ENCODE measurements around the gene SLC22A3.
"Not testable (repeated sequence)": the region's sequence is repeated elsewhere in the genome, so short reads cannot be mapped to it uniquely, and the experiment has no call there.

SLC22A3 gene, protein sequence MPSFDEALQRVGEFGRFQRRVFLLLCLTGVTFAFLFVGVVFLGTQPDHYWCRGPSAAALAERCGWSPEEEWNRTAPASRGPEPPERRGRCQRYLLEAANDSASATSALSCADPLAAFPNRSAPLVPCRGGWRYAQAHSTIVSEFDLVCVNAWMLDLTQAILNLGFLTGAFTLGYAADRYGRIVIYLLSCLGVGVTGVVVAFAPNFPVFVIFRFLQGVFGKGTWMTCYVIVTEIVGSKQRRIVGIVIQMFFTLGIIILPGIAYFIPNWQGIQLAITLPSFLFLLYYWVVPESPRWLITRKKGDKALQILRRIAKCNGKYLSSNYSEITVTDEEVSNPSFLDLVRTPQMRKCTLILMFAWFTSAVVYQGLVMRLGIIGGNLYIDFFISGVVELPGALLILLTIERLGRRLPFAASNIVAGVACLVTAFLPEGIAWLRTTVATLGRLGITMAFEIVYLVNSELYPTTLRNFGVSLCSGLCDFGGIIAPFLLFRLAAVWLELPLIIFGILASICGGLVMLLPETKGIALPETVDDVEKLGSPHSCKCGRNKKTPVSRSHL

DNA sequence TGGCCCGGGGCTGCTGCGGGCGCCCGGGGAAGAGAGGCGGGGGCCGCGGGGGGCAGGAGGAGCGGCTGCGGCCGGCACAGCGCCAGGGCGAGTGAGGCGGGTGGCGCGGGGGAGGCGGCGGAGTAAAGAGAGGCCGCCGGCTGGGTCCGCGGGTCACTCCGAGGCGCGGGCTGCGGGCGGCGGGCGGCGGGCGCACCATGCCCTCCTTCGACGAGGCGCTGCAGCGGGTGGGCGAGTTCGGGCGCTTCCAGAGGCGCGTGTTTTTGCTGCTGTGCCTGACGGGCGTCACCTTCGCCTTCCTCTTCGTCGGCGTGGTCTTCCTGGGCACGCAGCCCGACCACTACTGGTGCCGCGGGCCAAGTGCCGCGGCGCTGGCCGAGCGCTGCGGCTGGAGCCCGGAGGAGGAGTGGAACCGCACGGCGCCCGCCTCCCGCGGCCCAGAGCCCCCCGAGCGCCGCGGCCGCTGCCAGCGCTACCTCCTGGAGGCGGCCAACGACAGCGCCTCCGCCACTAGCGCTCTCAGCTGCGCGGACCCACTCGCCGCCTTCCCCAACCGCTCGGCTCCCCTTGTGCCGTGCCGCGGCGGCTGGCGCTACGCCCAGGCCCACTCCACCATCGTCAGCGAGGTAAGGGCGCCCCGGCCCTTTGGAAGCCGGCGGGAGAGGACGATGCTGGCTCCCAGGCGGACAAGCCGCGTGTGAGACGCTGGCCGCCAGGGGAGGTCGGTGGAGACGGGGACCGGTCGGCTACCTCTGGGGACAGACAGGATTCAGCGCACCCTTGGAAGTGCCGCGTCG lies at the start of gene SLC22A3:
TSS of gene SLC22A3 (plus strand) at position 156 of the 797 bp plus-strand sequence. CDS start at position 198, 42 bp downstream.
- H3K4me1 ChIP-seq: no peaks in the 10 kb centered on the region
- in situ Hi-C loops (cut with MboI; ENCODE audit: low sequenced_read_pairs): no loop called here
- no peak within 1 kb of the TSS for H3K4me3 ChIP-seq
- H3K36me3 ChIP-seq (replicated peaks): no peaks in the 10 kb centered on the region
- no peak for DNase-seq (ENCODE audit: low spot score in 2 of 2)
- no peaks in the 10 kb centered on the region for H3K9me3 ChIP-seq
- no peaks in the 10 kb centered on the region for H3K27me3 ChIP-seq (ENCODE audit: low read depth)

DNA sequence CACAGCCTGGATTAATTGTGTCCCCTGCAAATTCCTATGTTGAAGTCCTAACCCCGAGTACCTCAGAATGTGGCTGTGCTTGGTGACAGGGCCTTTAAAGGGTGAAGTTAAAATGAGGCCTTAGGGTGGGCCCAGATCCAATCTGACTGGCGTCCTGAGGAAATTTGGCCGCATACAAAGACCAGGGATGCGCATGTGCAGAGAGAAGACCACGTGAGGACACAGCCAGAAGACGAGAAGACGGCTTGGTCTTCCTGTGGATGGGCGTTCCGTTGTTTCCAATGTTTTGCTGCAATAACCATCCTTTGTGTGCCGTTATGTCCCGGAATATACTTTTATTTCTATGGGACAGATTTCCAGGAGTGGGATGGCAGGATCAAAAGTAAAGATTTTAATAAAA lies 48.6 kb upstream of the SLC22A3 start:
- Histone ChIP-seq H3K4me3 (no peak overlapping the region), H3K4me1 (no peaks in the 10 kb centered on the region), H3K36me3 (replicated peaks) (no peaks in the 10 kb centered on the region), H3K27me3 (ENCODE audit: low read depth) (no peaks in the 10 kb centered on the region), H3K9me3 (no peaks in the 10 kb centered on the region)
- in situ Hi-C loops (cut with MboI; ENCODE audit: low sequenced_read_pairs): no loop called here
- no peak for DNase-seq (ENCODE audit: low spot score in 2 of 2)

DNA sequence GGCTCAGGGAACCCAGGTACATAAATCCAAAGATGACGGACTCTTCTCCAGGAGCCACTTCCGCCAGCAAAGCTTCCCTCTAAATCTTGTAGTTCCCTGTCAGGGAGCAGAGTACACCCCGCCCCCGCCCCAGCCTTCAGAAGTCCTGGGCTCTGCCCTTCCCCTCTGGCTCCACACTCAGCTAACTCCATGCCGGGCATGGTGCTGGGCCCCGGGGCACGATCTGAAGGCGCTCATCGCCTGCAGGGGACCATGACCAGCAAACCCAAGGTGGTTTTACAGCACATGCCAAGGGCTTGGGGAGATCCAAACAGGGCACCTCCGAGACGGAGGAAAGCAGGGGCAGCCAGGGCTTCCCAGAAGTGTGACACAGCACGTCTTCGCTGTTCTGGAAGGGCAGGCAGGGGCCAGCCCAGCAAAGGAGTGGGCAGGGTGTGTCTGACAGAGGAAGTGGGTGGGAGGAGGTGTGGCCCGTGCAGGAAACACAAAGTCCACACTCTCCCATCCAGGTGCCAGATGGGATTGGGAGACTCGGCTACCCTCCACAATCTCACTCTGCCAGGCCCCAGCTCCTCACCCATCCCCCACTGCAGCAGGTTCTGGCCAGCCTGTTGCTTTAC lies 48.0 kb upstream of the SLC22A3 start:
- no peak for DNase-seq (ENCODE audit: low spot score in 2 of 2)
- H3K27me3 ChIP-seq (ENCODE audit: low read depth): no peaks in the 10 kb centered on the region

DNA sequence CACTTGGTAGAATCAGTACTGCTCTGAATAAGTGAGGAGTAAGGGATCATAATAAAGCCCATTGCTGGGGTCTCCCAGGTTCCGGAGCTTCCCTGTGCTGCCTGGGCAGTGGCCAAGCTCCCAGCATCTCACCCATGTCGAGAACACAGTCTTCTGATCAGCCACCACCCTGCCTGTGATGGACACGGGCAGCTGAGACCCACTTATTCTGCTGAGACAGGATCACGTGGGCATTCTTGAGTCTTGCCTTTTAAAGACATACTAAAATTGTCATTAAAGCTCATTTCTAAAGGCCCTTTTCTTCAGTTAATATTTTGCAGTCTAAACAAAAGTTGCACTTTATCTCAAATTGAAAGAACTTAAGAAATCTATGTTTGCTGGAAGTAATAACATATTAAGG lies 46.8 kb upstream of the SLC22A3 start:
- no peak overlapping the region for H3K4me3 ChIP-seq

More for the DNA sequence above, 48.0 kb upstream of the SLC22A3 start:
- Histone ChIP-seq H3K4me3 (no peak overlapping the region), H3K4me1 (no peaks in the 10 kb centered on the region), H3K9me3 (no peaks in the 10 kb centered on the region), H3K36me3 (replicated peaks) (no peaks in the 10 kb centered on the region)
- in situ Hi-C loops (cut with MboI; ENCODE audit: low sequenced_read_pairs): no loop called here

DNA sequence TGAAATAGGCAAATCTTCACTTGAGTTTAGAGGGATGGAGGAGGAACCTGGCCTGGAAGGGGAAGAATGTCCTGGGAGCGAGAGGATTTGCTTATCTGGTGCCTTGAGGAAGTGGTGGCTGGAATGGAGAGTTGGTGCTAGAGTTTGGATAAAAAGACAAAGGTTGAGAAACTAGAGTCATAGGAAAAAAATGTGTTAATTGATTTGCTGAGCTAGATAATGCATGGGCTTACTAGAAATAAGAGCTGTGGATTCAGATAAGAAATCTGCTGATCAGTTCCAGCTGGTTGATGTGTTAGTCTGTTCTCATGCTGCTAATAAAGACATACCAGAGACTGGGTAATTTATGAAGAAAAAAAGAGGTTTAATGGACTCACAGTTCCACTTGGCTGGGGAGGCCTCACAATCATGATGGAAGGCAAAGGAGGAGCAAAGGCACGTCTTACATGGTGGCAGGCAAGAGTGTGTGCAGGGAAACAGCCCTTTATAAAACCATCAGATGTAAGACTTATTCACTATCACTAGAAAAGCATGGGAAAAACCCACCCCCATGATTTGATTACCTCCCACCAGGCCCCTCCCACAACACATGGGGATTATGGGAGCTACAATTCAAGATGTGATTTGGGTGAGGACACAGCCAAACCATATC lies 45.6 kb upstream of the SLC22A3 start:
- DNase-seq (ENCODE audit: low spot score in 2 of 2); in situ Hi-C loops (cut with MboI; ENCODE audit: low sequenced_read_pairs); H3K9me3 ChIP-seq; H3K36me3 ChIP-seq (replicated peaks); H3K4me3 ChIP-seq; H3K27me3 ChIP-seq (ENCODE audit: low read depth); H3K4me1 ChIP-seq: not testable (repeated sequence)

More for the DNA sequence above, 46.8 kb upstream of the SLC22A3 start:
- no peaks in the 10 kb centered on the region for H3K4me1 ChIP-seq
- in situ Hi-C loops (cut with MboI; ENCODE audit: low sequenced_read_pairs): no loop called here
- H3K9me3 ChIP-seq: no peaks in the 10 kb centered on the region
- H3K36me3 ChIP-seq (replicated peaks): no peaks in the 10 kb centered on the region
- no peak for DNase-seq (ENCODE audit: low spot score in 2 of 2)
- no peaks in the 10 kb centered on the region for H3K27me3 ChIP-seq (ENCODE audit: low read depth)

DNA sequence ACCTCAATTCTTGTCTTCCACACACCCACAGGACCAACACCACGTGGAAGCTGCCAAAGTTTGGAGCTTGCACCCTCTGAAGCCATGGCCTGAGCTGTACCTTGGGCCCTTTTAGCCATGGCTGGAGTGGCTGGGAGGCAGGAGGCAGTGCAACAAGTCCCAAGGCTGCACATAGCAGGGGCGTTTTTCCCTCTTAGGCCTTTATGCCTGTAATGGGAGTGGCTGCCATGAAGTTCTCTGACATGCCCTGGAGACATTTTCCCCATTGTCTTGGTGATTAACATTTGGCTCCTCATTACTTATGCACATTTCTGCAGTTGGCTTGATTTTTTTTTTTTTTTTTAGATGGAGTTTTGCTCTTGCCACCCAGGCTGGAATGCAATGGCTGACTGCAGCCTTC lies 44.4 kb upstream of the SLC22A3 start:
- Histone ChIP-seq H3K4me1 (no peaks in the 10 kb centered on the region), H3K36me3 (replicated peaks) (no peaks in the 10 kb centered on the region), H3K4me3 (no peak overlapping the region), H3K9me3 (no peaks in the 10 kb centered on the region), H3K27me3 (ENCODE audit: low read depth) (no peaks in the 10 kb centered on the region)
- peak in 1 of 2 experiments; percentile 14 for DNase-seq (ENCODE audit: low spot score in 2 of 2)
- in situ Hi-C loops (cut with MboI; ENCODE audit: low sequenced_read_pairs): no loop called here

DNA sequence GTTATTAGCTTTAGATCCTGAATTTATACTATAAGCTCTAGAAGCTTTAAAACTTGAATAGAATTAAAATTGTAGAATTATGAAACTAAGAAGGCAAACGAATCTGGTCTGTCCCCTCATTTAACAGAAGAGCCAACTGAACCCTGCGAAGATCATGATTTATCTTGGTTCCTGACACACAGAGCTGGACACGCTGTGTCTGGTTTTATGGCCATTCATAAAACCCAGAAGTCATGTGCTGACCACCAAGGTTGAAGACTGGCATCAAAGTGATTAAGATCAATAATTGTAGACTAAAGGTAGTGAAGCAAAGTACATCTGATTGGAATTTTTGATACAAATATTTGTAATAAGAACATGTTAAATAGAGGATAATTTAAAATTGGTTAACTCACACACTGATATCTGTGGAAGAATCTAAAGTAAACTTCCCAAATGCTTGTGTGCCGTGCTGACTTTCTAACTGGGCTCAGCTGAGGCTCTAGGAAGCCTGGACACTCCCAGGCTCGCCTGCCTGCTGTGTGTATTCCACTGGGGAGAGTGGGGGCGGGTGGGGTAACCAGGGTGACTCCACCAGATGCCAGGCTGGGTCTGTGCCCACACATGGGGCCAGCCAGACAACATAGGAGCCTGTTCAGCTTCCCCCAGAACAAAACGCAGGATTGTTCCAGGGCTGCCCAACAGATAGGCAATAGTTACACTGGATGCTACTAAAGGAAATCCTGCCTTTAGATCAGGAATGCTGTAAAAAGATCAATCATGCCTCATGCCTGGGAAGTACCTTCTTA lies 42.1 kb upstream of the SLC22A3 start:
- no peaks in the 10 kb centered on the region for H3K27me3 ChIP-seq (ENCODE audit: low read depth)
- H3K4me3 ChIP-seq: no peak overlapping the region
- H3K36me3 ChIP-seq (replicated peaks): no peaks in the 10 kb centered on the region
- in situ Hi-C loops (cut with MboI; ENCODE audit: low sequenced_read_pairs): no loop called here
- no peaks in the 10 kb centered on the region for H3K9me3 ChIP-seq
- no peaks in the 10 kb centered on the region for H3K4me1 ChIP-seq
- DNase-seq (ENCODE audit: low spot score in 2 of 2): no peak

DNA sequence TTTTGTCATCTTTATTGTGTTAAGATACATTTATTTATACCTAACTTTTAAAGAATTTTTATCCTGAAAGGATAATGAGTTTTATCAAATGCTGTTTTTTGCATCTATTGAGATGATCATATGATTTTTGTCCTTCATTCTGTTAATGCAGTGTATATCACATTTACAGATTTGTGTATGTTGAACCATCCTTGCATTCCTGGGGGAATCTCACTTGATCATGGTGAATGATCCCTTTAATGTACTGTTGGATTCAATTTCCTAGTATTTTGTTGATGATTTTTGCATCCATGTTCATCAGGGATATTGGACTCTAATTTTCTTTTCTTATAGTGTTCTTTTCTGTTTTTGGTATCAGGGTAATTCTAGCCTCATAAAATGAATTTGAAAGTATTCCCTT lies 38.5 kb upstream of the SLC22A3 start:
- DNase-seq (ENCODE audit: low spot score in 2 of 2): no peak
- Histone ChIP-seq H3K4me3 (no peak overlapping the region), H3K27me3 (ENCODE audit: low read depth) (no peaks in the 10 kb centered on the region), H3K4me1 (no peaks in the 10 kb centered on the region), H3K9me3 (no peaks in the 10 kb centered on the region), H3K36me3 (replicated peaks) (no peaks in the 10 kb centered on the region)
- in situ Hi-C loops (cut with MboI; ENCODE audit: low sequenced_read_pairs): no loop called here

DNA sequence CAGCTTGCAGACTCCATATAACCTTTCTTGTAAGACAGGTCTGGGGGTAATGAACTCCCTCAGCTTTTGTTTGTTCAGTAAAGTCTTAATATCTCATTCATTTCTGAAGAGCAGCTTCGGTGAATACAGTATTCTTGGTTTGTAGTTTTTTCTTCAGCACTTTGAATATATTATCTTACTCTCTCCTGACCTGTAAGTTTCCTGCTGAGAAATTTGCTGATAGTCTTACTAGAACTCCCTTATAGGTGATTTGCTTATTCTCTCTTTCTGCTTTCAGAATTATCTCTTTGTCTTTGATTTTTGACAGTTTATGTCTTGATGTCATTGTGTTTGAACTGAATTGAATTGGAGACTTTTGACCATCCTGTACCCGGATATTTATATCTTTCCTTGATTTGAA lies 35.3 kb upstream of the SLC22A3 start:
- Histone ChIP-seq H3K9me3 (no peaks in the 10 kb centered on the region), H3K4me3 (no peak overlapping the region)
- DNase-seq (ENCODE audit: low spot score in 2 of 2): no peak

DNA sequence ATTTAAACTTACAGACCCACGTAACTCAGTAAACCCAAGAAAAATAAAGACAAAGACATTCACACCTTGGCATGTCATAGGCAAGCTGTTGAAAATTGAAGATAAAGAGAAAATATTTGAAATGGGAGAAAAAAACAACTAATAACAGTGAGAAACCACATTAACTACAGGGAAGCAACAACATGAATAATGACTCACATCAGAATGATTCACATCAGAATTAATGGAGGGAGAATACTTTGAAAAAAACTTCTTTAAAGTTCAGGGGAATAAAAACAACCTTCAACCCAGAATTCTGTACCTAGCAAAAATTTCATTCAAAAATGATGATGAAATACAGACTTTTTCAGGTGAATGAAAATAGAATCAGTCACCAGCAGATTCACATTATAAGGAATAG lies 32.9 kb upstream of the SLC22A3 start:
- Histone ChIP-seq H3K9me3 (no peaks in the 10 kb centered on the region), H3K27me3 (ENCODE audit: low read depth) (no peaks in the 10 kb centered on the region), H3K4me3 (no peak overlapping the region), H3K36me3 (replicated peaks) (no peaks in the 10 kb centered on the region), H3K4me1 (no peaks in the 10 kb centered on the region)
- in situ Hi-C loops (cut with MboI; ENCODE audit: low sequenced_read_pairs): no loop called here
- no peak for DNase-seq (ENCODE audit: low spot score in 2 of 2)

More for the DNA sequence above, 35.3 kb upstream of the SLC22A3 start:
- in situ Hi-C loops (cut with MboI; ENCODE audit: low sequenced_read_pairs): no loop called here
- Histone ChIP-seq H3K27me3 (ENCODE audit: low read depth) (no peaks in the 10 kb centered on the region), H3K36me3 (replicated peaks) (no peaks in the 10 kb centered on the region), H3K4me1 (no peaks in the 10 kb centered on the region)

DNA sequence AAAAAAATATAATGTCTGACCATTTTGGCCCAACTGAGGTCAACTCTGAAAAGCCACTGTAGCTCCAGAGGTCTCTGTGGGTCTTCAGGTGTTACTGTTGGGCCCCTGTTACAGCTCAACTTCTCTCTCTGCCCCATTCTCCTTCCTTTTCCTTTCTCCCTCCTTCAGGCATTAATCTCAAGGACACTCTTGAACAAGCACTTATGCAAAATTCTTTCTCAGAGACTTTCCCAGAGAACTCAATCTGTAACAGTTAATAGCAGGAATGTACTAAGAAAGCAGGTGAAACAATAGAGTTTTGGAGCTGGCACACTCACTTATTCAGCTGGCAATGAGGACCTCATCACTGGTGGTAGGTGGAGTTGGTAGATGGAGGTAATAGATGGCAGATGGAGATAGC lies 31.9 kb upstream of the SLC22A3 start:
- Histone ChIP-seq H3K4me3 (no peak overlapping the region), H3K9me3 (no peaks in the 10 kb centered on the region), H3K36me3 (replicated peaks) (no peaks in the 10 kb centered on the region), H3K4me1 (no peaks in the 10 kb centered on the region), H3K27me3 (ENCODE audit: low read depth) (no peaks in the 10 kb centered on the region)
- in situ Hi-C loops (cut with MboI; ENCODE audit: low sequenced_read_pairs): no loop called here
- no peak for DNase-seq (ENCODE audit: low spot score in 2 of 2)

DNA sequence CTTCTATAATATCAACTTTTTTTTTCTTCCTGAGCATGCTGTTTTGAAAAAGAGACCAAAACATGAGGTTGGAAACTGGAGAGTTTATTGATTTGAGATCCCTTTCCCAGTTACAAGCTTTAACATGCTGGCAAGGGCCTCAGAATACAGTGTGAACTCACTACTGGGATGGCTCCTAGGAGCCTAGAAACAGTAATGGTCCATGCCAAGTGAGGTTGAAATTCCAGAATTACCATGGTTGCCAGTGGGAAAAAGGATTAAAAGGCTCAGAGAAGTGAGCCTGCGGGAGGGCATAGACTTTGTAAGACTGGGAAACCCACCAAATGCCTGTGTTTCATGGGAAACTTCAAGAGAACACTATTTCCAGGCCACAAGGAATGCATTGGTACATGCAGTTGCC lies 28.9 kb upstream of the SLC22A3 start:
- Histone ChIP-seq H3K9me3 (no peaks in the 10 kb centered on the region), H3K27me3 (ENCODE audit: low read depth) (no peaks in the 10 kb centered on the region), H3K4me3 (no peak overlapping the region), H3K36me3 (replicated peaks) (no peaks in the 10 kb centered on the region), H3K4me1 (no peaks in the 10 kb centered on the region)
- DNase-seq (ENCODE audit: low spot score in 2 of 2): no peak
- in situ Hi-C loops (cut with MboI; ENCODE audit: low sequenced_read_pairs): no loop called here

All from HAP-1 (cell line).